Endothelial cell of hepatic sinusoid (primary cell): ENCODE results near the gene NOVA2.

Experiments used
- in situ Hi-C: cut with HindIII; loops from 2 replicates; pipeline ENCODE4 v1.10.0; 2017; ENCODE audit warnings: low sequenced_read_pairs

The NOVA2 gene

GRCh38 chr19:45931055-45931454 is 42.6 kb downstream of the NOVA2 start:
- in situ Hi-C loops = no loop called here

GRCh38 chr19:45929247-45929646 is 44.4 kb downstream of the NOVA2 start:
- in situ Hi-C loops = loop anchor here (5.0 kb wide), 3 partner anchors 62 to 188 kb away; no protein-coding TSS in a partner anchor

GRCh38 chr19:45927565-45928261 is 46.0 kb downstream of the NOVA2 start:
- in situ Hi-C loops = loop anchor here (5.0 kb wide), 3 partner anchors 60 to 190 kb away; no protein-coding TSS in a partner anchor

- in situ Hi-C loops = loop anchor here (5.0 kb wide), 3 partner anchors 58 to 192 kb away; no protein-coding TSS in a partner anchor
Measured at GRCh38 chr19:45924891-45925447, 48.7 kb downstream of the NOVA2 start.

- in situ Hi-C loops = no loop called here
Measured at GRCh38 chr19:45922281-45922680, 51.4 kb downstream of the NOVA2 start.

GRCh38 chr19:45920458-45920857 is 53.2 kb downstream of the NOVA2 start:
- in situ Hi-C loops = no loop called here

- in situ Hi-C loops = no loop called here
Measured at GRCh38 chr19:45919678-45920077, 54.0 kb downstream of the NOVA2 start.

GRCh38 chr19:45918721-45919120 is 54.9 kb downstream of the NOVA2 start:
- in situ Hi-C loops = no loop called here

- in situ Hi-C loops = no loop called here
Measured at GRCh38 chr19:45917421-45918091, 56.1 kb downstream of the NOVA2 start.

- in situ Hi-C loops = no loop called here
Measured at GRCh38 chr19:45913874-45914830, 59.5 kb downstream of the NOVA2 start, which contains the start of gene NANOS2. TSS of gene NANOS2 (minus strand) at chr19:45914778. CDS start at chr19:45914693, 85 bp downstream.

- in situ Hi-C loops = no loop called here
Measured at GRCh38 chr19:45911291-45911690, 62.4 kb downstream of the NOVA2 start.

- in situ Hi-C loops = loop anchor here (5.0 kb wide), 1 partner anchor 48 kb away; no protein-coding TSS in a partner anchor
Measured at GRCh38 chr19:45908956-45909355, 64.7 kb downstream of the NOVA2 start.

GRCh38 chr19:45906221-45906620 is 67.4 kb downstream of the NOVA2 start:
- in situ Hi-C loops = loop anchor here (5.0 kb wide), 1 partner anchor 51 kb away; no protein-coding TSS in a partner anchor

GRCh38 chr19:45905011-45905410 is 68.7 kb downstream of the NOVA2 start:
- in situ Hi-C loops = loop anchor here (5.0 kb wide), 1 partner anchor 52 kb away; no protein-coding TSS in a partner anchor

- in situ Hi-C loops = no loop called here
Measured at GRCh38 chr19:45902651-45903625, 70.7 kb downstream of the NOVA2 start.

GRCh38 chr19:45901912-45902650 is 71.6 kb downstream of the NOVA2 start, which contains the start of gene MYPOP:
TSS of gene MYPOP (minus strand) at chr19:45902613. CDS start at chr19:45901773, 840 bp downstream.
- in situ Hi-C loops = no loop called here

GRCh38 chr19:45901432-45901911 is 72.2 kb downstream of the NOVA2 start:
- in situ Hi-C loops = no loop called here

GRCh38 chr19:45900738-45901431 is 72.8 kb downstream of the NOVA2 start:
- in situ Hi-C loops = no loop called here
